Effector memory CD4-positive, alpha-beta T cell (primary cell): ENCODE data around the gene EPGN.

ENCODE experiments used
- DNase-seq, 3 donors: peaks; one replicate each; pipeline ENCODE4 v3.0.0-alpha.2; 2020
- H3K27ac ChIP-seq: 2 replicates; pipeline ENCODE4 v1.7.0; 2013; ENCODE audit warnings: mild to moderate bottlenecking, low read length, moderate library complexity; ENCODE audit not compliant: insufficient read depth, poor library complexity, severe bottlenecking
- H3K27me3 ChIP-seq: replicated peaks from 2 replicates; pipeline ENCODE4 v1.7.0; 2013; ENCODE audit warnings: mild to moderate bottlenecking, low read length; ENCODE audit not compliant: insufficient read depth, control insufficient read depth, poor library complexity, severe bottlenecking
- H3K36me3 ChIP-seq: 2 replicates; pipeline ENCODE4 v1.7.0; 2013; ENCODE audit warnings: mild to moderate bottlenecking, low read length, moderate library complexity; ENCODE audit not compliant: control insufficient read depth, insufficient read depth
- H3K4me1 ChIP-seq: 2 replicates; pipeline ENCODE4 v1.7.0; 2013; ENCODE audit warnings: low read length, mild to moderate bottlenecking; ENCODE audit not compliant: control insufficient read depth, insufficient read depth, poor library complexity, severe bottlenecking
- H3K4me3 ChIP-seq: 2 replicates; pipeline ENCODE4 v1.7.0; 2013; ENCODE audit warnings: low read length, low read depth, mild to moderate bottlenecking; ENCODE audit not compliant: insufficient read depth, poor library complexity, severe bottlenecking
- H3K9me3 ChIP-seq: 2 replicates; pipeline ENCODE4 v1.7.0; 2013; ENCODE audit warnings: mild to moderate bottlenecking, low read length, moderate library complexity; ENCODE audit not compliant: control insufficient read depth

The EPGN gene

DNA sequence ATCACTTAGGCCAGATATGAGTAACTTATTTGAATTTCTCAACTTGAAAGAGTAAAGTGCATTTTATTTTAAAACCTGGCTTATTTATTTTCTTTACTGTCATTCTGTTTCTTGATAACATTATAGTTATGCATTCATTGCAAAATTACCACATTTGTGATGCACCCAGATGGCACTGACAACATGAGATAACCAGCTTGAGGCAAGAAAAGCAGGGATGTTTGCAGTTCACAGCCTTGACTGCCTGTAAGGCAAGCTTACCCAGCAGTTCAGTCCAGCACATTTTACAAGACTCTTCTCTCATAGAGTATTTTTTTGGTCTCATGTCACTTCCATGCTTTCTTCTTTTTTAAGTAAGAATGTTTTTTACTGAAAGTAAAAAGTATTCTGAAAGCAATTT lies 25.3 kb upstream of the EPGN start:
- DNase-seq: no peak
- H3K4me1 ChIP-seq: no peaks in the 10 kb centered on the region
- H3K9me3 ChIP-seq: no peaks in the 10 kb centered on the region
- H3K4me3 ChIP-seq: no peak overlapping the region
- H3K27ac ChIP-seq: no peak overlapping the region
- H3K27me3 ChIP-seq: no peaks in the 10 kb centered on the region
- no peaks in the 10 kb centered on the region for H3K36me3 ChIP-seq

DNA sequence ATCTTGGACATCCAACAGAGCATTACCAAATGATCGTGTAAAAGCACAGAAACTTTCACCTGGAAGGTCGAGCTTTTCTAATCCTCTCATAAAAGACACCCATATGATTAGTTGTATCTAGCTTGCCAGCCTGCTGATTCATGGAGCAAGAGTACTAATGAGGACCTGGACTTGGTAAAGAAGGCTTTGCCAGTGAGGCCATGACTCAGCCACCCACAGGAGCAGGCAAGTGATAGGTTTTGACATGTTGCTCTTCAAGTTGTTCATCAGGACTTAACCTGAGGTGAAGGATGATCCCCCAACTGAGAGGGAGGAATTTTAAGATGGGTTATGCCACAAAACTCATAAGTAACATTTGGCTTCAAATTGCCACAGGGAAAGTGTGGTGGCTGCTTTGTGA lies 24.7 kb upstream of the EPGN start:
- Histone ChIP-seq H3K36me3 (no peaks in the 10 kb centered on the region), H3K27ac (no peak overlapping the region), H3K27me3 (no peaks in the 10 kb centered on the region), H3K4me3 (no peak overlapping the region), H3K4me1 (no peaks in the 10 kb centered on the region), H3K9me3 (no peaks in the 10 kb centered on the region)
- DNase-seq: no peak

DNA sequence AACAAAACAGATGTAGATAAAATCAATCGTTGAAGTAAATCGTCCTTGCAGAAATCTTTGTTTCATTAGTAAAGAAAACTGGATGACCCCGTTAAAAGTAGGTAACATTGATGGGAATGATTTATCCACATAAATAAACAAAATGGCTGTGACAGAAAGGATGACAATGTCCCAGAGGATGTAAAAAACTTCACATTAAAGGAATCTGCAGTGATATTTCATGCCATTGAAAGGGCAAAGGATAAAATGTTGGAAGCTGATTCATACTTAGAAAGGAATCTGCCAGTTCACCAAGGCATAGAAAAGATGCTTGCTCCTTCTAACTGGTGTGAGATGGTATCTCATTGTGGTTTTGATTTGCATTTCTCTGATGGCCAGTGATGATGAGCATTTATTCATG lies 24.2 kb upstream of the EPGN start:
- Histone ChIP-seq H3K4me1 (no peaks in the 10 kb centered on the region), H3K4me3 (no peak overlapping the region), H3K9me3 (no peaks in the 10 kb centered on the region), H3K36me3 (no peaks in the 10 kb centered on the region), H3K27ac (no peak overlapping the region), H3K27me3 (no peaks in the 10 kb centered on the region)
- no peak for DNase-seq

DNA sequence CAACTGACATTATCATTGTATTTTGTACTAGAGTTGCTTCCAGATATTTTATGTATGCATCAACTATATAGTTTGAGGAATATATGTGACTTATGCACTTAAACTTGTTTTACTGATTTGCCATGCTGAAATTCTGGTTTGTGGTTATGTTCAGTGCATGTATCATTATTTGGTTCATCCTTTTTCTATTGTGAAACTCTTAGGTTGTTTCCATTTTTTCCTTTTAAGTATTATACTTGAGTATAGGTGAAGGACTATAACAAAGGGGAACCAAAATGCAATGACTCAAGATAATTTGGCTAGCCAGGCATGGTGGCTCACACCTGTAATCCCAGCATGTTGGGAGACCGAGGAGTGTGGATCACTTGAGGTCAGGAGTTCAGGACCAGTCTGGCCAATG lies 21.1 kb upstream of the EPGN start:
- Histone ChIP-seq H3K4me3 (no peak overlapping the region), H3K9me3 (no peaks in the 10 kb centered on the region), H3K36me3 (no peaks in the 10 kb centered on the region), H3K4me1 (no peaks in the 10 kb centered on the region), H3K27ac (no peak overlapping the region), H3K27me3 (no peaks in the 10 kb centered on the region)
- DNase-seq: no peak

DNA sequence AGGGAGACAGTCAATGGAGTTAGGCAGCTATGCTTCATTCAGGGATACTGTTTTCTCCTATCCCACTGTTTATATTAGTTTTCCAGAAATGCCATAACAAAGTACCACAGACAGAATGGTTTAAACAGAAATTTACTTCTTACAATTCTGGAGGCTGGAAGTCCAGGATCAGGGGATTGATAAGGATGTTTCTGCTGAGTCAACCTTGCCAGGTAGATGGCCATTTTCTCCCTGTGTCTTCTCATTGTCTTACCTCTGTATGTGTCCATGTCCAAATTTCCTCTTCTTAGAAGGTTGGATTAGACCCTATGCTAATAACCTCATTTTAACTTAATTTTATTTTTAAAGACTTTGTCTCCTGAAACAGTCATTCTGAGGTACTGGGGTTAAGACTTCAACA lies 20.5 kb upstream of the EPGN start:
- Histone ChIP-seq H3K36me3 (no peaks in the 10 kb centered on the region), H3K27me3 (no peaks in the 10 kb centered on the region), H3K27ac (no peak overlapping the region), H3K4me1 (no peaks in the 10 kb centered on the region), H3K4me3 (no peak overlapping the region), H3K9me3 (no peaks in the 10 kb centered on the region)
- no peak for DNase-seq

DNA sequence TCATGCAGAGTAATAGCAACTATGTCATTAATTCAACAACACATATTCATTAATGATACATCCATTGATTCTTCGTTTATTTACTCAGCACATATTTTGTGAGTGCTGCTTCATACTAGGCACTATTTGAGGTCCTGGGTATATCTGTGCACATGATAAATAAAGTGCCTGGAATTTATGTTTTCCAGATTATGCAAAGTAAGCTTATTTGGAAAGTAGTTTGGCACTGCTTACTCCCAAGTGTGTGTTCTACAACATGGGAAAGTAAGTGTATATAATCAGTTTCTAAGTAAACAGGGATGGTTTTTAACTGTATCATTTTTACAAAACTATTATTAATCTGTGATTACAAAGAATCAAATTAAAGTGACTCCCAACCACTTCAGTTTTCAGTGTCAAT lies 16.8 kb upstream of the EPGN start:
- no peak overlapping the region for H3K27ac ChIP-seq
- H3K36me3 ChIP-seq: no peaks in the 10 kb centered on the region
- no peaks in the 10 kb centered on the region for H3K27me3 ChIP-seq
- no peaks in the 10 kb centered on the region for H3K9me3 ChIP-seq
- H3K4me3 ChIP-seq: no peak overlapping the region
- no peaks in the 10 kb centered on the region for H3K4me1 ChIP-seq
- no peak for DNase-seq

DNA sequence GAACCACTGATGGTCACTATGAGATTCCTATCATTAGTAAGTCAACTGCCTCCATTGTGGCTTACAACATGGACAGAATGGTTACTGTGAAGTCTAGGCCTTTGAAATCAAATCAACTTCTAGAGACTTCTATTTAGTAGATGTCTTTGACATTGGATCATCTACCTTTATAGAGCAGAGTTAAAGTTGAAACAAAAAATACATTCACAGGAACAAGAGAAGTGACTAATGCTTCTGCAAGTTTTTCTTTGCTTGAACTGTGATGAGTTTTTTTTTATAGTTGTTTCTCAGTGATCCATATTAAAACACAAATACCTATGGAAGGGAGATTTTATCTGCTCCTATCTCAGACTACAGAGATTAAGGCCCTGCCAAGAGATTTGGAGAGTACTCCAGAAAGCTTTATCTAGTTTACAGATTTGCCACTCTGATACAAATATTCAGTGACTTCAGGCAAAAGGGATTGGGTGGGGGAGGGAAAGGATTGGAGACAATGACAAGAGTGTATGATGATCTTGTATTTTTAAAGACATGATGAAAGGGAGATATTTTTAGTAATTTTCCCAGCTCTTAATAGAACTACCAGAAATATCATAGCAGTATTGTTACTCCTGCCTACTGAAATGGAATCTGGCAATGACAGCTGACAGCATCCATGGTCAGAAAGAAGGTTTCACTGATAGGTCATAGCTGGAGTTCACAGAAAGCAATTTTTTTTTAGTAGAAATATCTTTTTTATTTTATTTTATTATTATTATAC lies 16.0 kb upstream of the EPGN start:
- H3K27me3 ChIP-seq: no peaks in the 10 kb centered on the region
- no peak for DNase-seq
- H3K4me1 ChIP-seq: no peaks in the 10 kb centered on the region
- no peaks in the 10 kb centered on the region for H3K36me3 ChIP-seq
- H3K27ac ChIP-seq: no peak overlapping the region
- no peaks in the 10 kb centered on the region for H3K9me3 ChIP-seq
- H3K4me3 ChIP-seq: no peak overlapping the region

DNA sequence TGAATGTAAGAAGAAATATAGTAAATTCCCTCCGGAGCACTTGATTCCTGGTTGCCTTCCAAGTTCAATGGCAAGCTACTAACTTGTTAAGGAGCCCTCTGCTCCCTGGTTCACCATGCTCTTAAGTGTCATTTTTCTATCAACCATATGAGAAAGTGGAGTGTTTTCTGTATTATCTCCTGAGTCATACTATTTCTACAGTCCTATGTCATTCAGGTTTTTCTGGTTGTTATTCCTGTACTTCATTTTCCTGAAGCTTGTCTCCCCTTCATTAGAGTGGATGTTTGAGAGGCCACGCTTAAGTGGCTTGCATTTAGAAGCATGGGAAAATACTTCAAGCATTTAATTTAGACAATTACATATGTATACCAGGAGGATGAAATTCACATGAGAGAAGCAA lies 14.7 kb upstream of the EPGN start:
- Histone ChIP-seq H3K27ac (no peak overlapping the region), H3K4me1 (no peaks in the 10 kb centered on the region), H3K9me3 (no peaks in the 10 kb centered on the region), H3K27me3 (no peaks in the 10 kb centered on the region), H3K4me3 (no peak overlapping the region), H3K36me3 (no peaks in the 10 kb centered on the region)
- no peak for DNase-seq

DNA sequence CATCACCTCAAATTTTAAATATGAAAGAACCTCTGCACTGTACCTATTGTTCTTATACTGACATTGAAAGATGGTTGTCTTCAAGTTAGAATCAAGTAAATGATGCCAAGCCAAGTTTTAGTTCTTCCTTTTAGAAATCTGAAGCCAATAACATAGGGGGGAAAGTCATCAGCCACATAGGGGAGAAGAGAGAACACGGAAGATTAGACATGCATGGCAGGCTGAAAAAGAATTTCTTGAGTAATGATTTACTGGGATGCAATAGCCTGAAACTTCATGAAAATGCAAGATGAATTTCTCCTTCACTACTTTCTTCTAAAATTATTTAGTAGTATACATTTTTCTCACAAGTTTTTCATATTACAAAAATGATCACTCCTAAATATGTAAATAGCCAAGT lies 13.6 kb upstream of the EPGN start:
- no peaks in the 10 kb centered on the region for H3K36me3 ChIP-seq
- H3K4me3 ChIP-seq: no peak overlapping the region
- H3K9me3 ChIP-seq: no peaks in the 10 kb centered on the region
- no peaks in the 10 kb centered on the region for H3K4me1 ChIP-seq
- no peak overlapping the region for H3K27ac ChIP-seq
- H3K27me3 ChIP-seq: no peaks in the 10 kb centered on the region
- no peak for DNase-seq

DNA sequence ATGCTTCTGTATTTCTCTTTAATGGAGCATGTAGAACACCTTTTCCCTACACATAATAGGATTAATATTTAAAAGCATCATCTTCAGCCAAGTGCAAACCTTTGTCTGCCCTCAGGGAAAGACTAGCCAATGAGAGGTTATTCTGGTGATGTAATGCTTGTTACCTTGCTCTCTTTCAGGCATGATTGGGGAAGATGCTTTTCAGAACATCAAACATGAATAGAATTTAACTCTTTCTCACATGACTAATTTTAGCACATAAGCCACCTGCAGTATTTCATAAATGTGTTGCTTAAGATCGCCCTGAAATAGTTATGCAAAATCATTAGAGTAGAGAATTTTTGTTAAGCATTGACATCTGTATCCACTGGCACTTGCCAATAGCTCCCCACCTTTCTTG lies 10.7 kb upstream of the EPGN start:
- Histone ChIP-seq H3K4me1 (no peaks in the 10 kb centered on the region), H3K9me3 (no peaks in the 10 kb centered on the region), H3K4me3 (no peak overlapping the region), H3K27ac (no peak overlapping the region), H3K27me3 (no peaks in the 10 kb centered on the region), H3K36me3 (no peaks in the 10 kb centered on the region)
- DNase-seq: no peak
